ENCODE measurements around the gene SUMO3.

GRCh38 chr21:44780767-44781459 is 36.9 kb downstream of the SUMO3 start:
- TF ChIP-seq CTCF (optimal IDR thresholded peaks at IDR 0.05 in 1 of 3, IDR thresholded peaks at IDR 0.05 in 1 of 3, conservative IDR thresholded peaks at IDR 0.05 in 1 of 3; ENCODE audit: extremely low read depth in 1 of 3, insufficient read depth in 2 of 3, low read length in 3 of 3) (no peak), EZH2 (IDR thresholded peaks at IDR 0.05; ENCODE audit: low read length) (no peak)
